Bronchial epithelial cell (primary cell): ENCODE measurements around the gene TMEM14A. TPM values are rescaled to one million over a fixed set of nuclear protein-coding genes. Genes with fewer than 3 reads are reported as not detected.
A peak's percentile ranks its signal among the peaks of the same experiment; 100 is the strongest.
"Not testable (repeated sequence)": the region's sequence is repeated elsewhere in the genome, so short reads cannot be mapped to it uniquely, and the experiment has no call there.

Experiments used
- DNase-seq: peaks from one replicate; pipeline ENCODE4 v3.0.0-alpha.2; 2010; ENCODE audit warnings: low read depth
- FAIRE-seq: peaks from 2 replicates; lab custom pipeline; 2011; peaks lifted over from hg19 to GRCh38; lab: Jason Lieb, UNC
- H3K27me3 ChIP-seq: 2 replicates; pipeline ENCODE4 v1.5.1; 2011; ENCODE audit warnings: low read length; ENCODE audit not compliant: control insufficient read depth, insufficient read depth
- H3K36me3 ChIP-seq: 2 replicates; pipeline ENCODE4 v1.5.1; 2011; ENCODE audit warnings: low read length; ENCODE audit not compliant: control insufficient read depth, insufficient read depth
- H3K4me3 ChIP-seq: 2 replicates; pipeline ENCODE4 v1.5.1; 2011; ENCODE audit warnings: mild to moderate bottlenecking, low read depth, low read length, control low read depth
- CTCF ChIP-seq: IDR thresholded peaks from 2 replicates; pipeline ENCODE4 v1.5.1; 2011; ENCODE audit warnings: mild to moderate bottlenecking, moderate library complexity, low read length, control low read depth, inconsistent platforms; ENCODE audit not compliant: insufficient read depth, severe bottlenecking
- total RNA-seq: library from RNA; depleted of rRNA; stranded (reverse); fragments of >200 nt; gene quantifications from 2 replicates; pipeline ENCODE4 v1.2.1, GENCODE V29; 2014

TMEM14A gene
- total RNA-seq, 1 donor from 2014 or later = 22.6 TPM

GRCh38 chr6:52696418-52696817 lies 25.5 kb downstream of the TMEM14A start:
- TF ChIP-seq CTCF = no peak
- Histone ChIP-seq H3K4me3 (no peak overlapping the region), H3K36me3 (no peaks in the 10 kb centered on the region), H3K27me3 (no peaks in the 10 kb centered on the region)
- no peak for FAIRE-seq
- DNase-seq = no peak

- no peaks in the 10 kb centered on the region for H3K36me3 ChIP-seq
- peak; percentile 51 for DNase-seq
- FAIRE-seq = no peak
- no peak overlapping the region for H3K4me3 ChIP-seq
- no peak for TF ChIP-seq CTCF
- H3K27me3 ChIP-seq = no peaks in the 10 kb centered on the region
These were observed 27.0 kb downstream of the TMEM14A start for GRCh38 chr6:52697903-52698302.

GRCh38 chr6:52704060-52704459 lies 33.1 kb downstream of the TMEM14A start:
- H3K4me3 ChIP-seq = no peak overlapping the region
- no peaks in the 10 kb centered on the region for H3K36me3 ChIP-seq
- no peak for FAIRE-seq
- TF ChIP-seq CTCF = no peak
- no peaks in the 10 kb centered on the region for H3K27me3 ChIP-seq
- DNase-seq = no peak

- not testable (repeated sequence) for H3K27me3 ChIP-seq, H3K36me3 ChIP-seq, DNase-seq, FAIRE-seq, H3K4me3 ChIP-seq
These were observed 34.0 kb downstream of the TMEM14A start for GRCh38 chr6:52704781-52705502.

- no peak for FAIRE-seq
- no peak for TF ChIP-seq CTCF
These were observed 35.1 kb downstream of the TMEM14A start for GRCh38 chr6:52706001-52706400.

GRCh38 chr6:52707963-52708680 lies 37.2 kb downstream of the TMEM14A start:
- H3K36me3 ChIP-seq = no peaks in the 10 kb centered on the region
- FAIRE-seq = no peak
- DNase-seq = no peak

More at GRCh38 chr6:52706001-52706400, 35.1 kb downstream of the TMEM14A start:
- Histone ChIP-seq H3K27me3 (no peaks in the 10 kb centered on the region), H3K36me3 (no peaks in the 10 kb centered on the region), H3K4me3 (no peak overlapping the region)
- no peak for DNase-seq

More at GRCh38 chr6:52707963-52708680, 37.2 kb downstream of the TMEM14A start:
- no peak for TF ChIP-seq CTCF
- no peaks in the 10 kb centered on the region for H3K27me3 ChIP-seq
- no peak overlapping the region for H3K4me3 ChIP-seq
